ENCODE data around the gene CD8B2. TPM values are rescaled to one million over a fixed set of nuclear protein-coding genes. Genes with fewer than 3 reads are reported as not detected.
"Not testable (repeated sequence)": the region's sequence is repeated elsewhere in the genome, so short reads cannot be mapped to it uniquely, and the experiment has no call there.

CD8B2 gene
- total RNA-seq, 1 donor from 2014 or later = under 0.01 TPM

GRCh38 chr2:106511476-106511901 lies 24.3 kb downstream of the CD8B2 start:
- H3K4me3 ChIP-seq (ENCODE audit: low read length in 3 of 3); H3K4me1 ChIP-seq (ENCODE audit: control insufficient read depth in 3 of 3, insufficient read depth in 3 of 3, low read length in 3 of 3); H3K9me3 ChIP-seq (ENCODE audit: control insufficient read depth in 3 of 3, low read length in 3 of 3); H3K9ac ChIP-seq (ENCODE audit: low read depth in 1 of 3, low read length in 3 of 3); H3K36me3 ChIP-seq (ENCODE audit: control insufficient read depth in 3 of 3, insufficient read depth in 3 of 3, low read length in 3 of 3); H3K27ac ChIP-seq (ENCODE audit: low read depth, low read length); H3K27me3 ChIP-seq (ENCODE audit: control insufficient read depth in 3 of 3, insufficient read depth in 3 of 3, low read length in 3 of 3): not testable (repeated sequence)

- not testable (repeated sequence) for H3K4me1 ChIP-seq (ENCODE audit: control insufficient read depth in 3 of 3, insufficient read depth in 3 of 3, low read length in 3 of 3); H3K36me3 ChIP-seq (ENCODE audit: control insufficient read depth in 3 of 3, insufficient read depth in 3 of 3, low read length in 3 of 3); H3K9me3 ChIP-seq (ENCODE audit: control insufficient read depth in 3 of 3, low read length in 3 of 3); H3K27ac ChIP-seq (ENCODE audit: low read depth, low read length); H3K9ac ChIP-seq (ENCODE audit: low read depth in 1 of 3, low read length in 3 of 3); H3K27me3 ChIP-seq (ENCODE audit: control insufficient read depth in 3 of 3, insufficient read depth in 3 of 3, low read length in 3 of 3); H3K4me3 ChIP-seq (ENCODE audit: low read length in 3 of 3)
These were observed 24.8 kb downstream of the CD8B2 start for GRCh38 chr2:106511934-106512333.

- H3K36me3 ChIP-seq (ENCODE audit: control insufficient read depth in 3 of 3, insufficient read depth in 3 of 3, low read length in 3 of 3); H3K4me3 ChIP-seq (ENCODE audit: low read length in 3 of 3); H3K9me3 ChIP-seq (ENCODE audit: control insufficient read depth in 3 of 3, low read length in 3 of 3); H3K4me1 ChIP-seq (ENCODE audit: control insufficient read depth in 3 of 3, insufficient read depth in 3 of 3, low read length in 3 of 3); H3K27ac ChIP-seq (ENCODE audit: low read depth, low read length); H3K9ac ChIP-seq (ENCODE audit: low read depth in 1 of 3, low read length in 3 of 3); H3K27me3 ChIP-seq (ENCODE audit: control insufficient read depth in 3 of 3, insufficient read depth in 3 of 3, low read length in 3 of 3): not testable (repeated sequence)
These were observed 26.2 kb downstream of the CD8B2 start for GRCh38 chr2:106513391-106513790.

GRCh38 chr2:106514827-106515226 lies 27.7 kb downstream of the CD8B2 start:
- H3K4me3 ChIP-seq (ENCODE audit: low read length in 3 of 3); H3K4me1 ChIP-seq (ENCODE audit: control insufficient read depth in 3 of 3, insufficient read depth in 3 of 3, low read length in 3 of 3); H3K9ac ChIP-seq (ENCODE audit: low read depth in 1 of 3, low read length in 3 of 3); H3K27me3 ChIP-seq (ENCODE audit: control insufficient read depth in 3 of 3, insufficient read depth in 3 of 3, low read length in 3 of 3); H3K27ac ChIP-seq (ENCODE audit: low read depth, low read length); H3K9me3 ChIP-seq (ENCODE audit: control insufficient read depth in 3 of 3, low read length in 3 of 3); H3K36me3 ChIP-seq (ENCODE audit: control insufficient read depth in 3 of 3, insufficient read depth in 3 of 3, low read length in 3 of 3): not testable (repeated sequence)

- H3K4me3 ChIP-seq (ENCODE audit: low read length in 3 of 3) = no peak overlapping the region
- H3K27me3 ChIP-seq (ENCODE audit: control insufficient read depth in 3 of 3, insufficient read depth in 3 of 3, low read length in 3 of 3) = no peaks in the 10 kb centered on the region
- no peak overlapping the region for H3K27ac ChIP-seq (ENCODE audit: low read depth, low read length)
- no peaks in the 10 kb centered on the region for H3K9me3 ChIP-seq (ENCODE audit: control insufficient read depth in 3 of 3, low read length in 3 of 3)
- no peaks in the 10 kb centered on the region for H3K4me1 ChIP-seq (ENCODE audit: control insufficient read depth in 3 of 3, insufficient read depth in 3 of 3, low read length in 3 of 3)
- no peaks in the 10 kb centered on the region for H3K36me3 ChIP-seq (ENCODE audit: control insufficient read depth in 3 of 3, insufficient read depth in 3 of 3, low read length in 3 of 3)
- H3K9ac ChIP-seq (ENCODE audit: low read depth in 1 of 3, low read length in 3 of 3) = no peak overlapping the region
These were observed 29.3 kb downstream of the CD8B2 start for GRCh38 chr2:106516436-106516835.

- Histone ChIP-seq H3K27ac (ENCODE audit: low read depth, low read length) (no peak overlapping the region), H3K4me3 (ENCODE audit: low read length in 3 of 3) (no peak overlapping the region), H3K36me3 (ENCODE audit: control insufficient read depth in 3 of 3, insufficient read depth in 3 of 3, low read length in 3 of 3) (no peaks in the 10 kb centered on the region), H3K27me3 (ENCODE audit: control insufficient read depth in 3 of 3, insufficient read depth in 3 of 3, low read length in 3 of 3) (no peaks in the 10 kb centered on the region), H3K9ac (ENCODE audit: low read depth in 1 of 3, low read length in 3 of 3) (no peak overlapping the region), H3K9me3 (ENCODE audit: control insufficient read depth in 3 of 3, low read length in 3 of 3) (no peaks in the 10 kb centered on the region), H3K4me1 (ENCODE audit: control insufficient read depth in 3 of 3, insufficient read depth in 3 of 3, low read length in 3 of 3) (no peaks in the 10 kb centered on the region)
These were observed 29.7 kb downstream of the CD8B2 start for GRCh38 chr2:106516864-106517263.

- no peaks in the 10 kb centered on the region for H3K36me3 ChIP-seq (ENCODE audit: control insufficient read depth in 3 of 3, insufficient read depth in 3 of 3, low read length in 3 of 3)
- H3K27ac ChIP-seq (ENCODE audit: low read depth, low read length) = no peak overlapping the region
- no peak overlapping the region for H3K4me3 ChIP-seq (ENCODE audit: low read length in 3 of 3)
- H3K4me1 ChIP-seq (ENCODE audit: control insufficient read depth in 3 of 3, insufficient read depth in 3 of 3, low read length in 3 of 3) = no peaks in the 10 kb centered on the region
- H3K9ac ChIP-seq (ENCODE audit: low read depth in 1 of 3, low read length in 3 of 3) = no peak overlapping the region
- no peaks in the 10 kb centered on the region for H3K27me3 ChIP-seq (ENCODE audit: control insufficient read depth in 3 of 3, insufficient read depth in 3 of 3, low read length in 3 of 3)
- H3K9me3 ChIP-seq (ENCODE audit: control insufficient read depth in 3 of 3, low read length in 3 of 3) = no peaks in the 10 kb centered on the region
These were observed 30.2 kb downstream of the CD8B2 start for GRCh38 chr2:106517329-106517728.

- no peaks in the 10 kb centered on the region for H3K27me3 ChIP-seq (ENCODE audit: control insufficient read depth in 3 of 3, insufficient read depth in 3 of 3, low read length in 3 of 3)
- no peak overlapping the region for H3K4me3 ChIP-seq (ENCODE audit: low read length in 3 of 3)
- no peaks in the 10 kb centered on the region for H3K4me1 ChIP-seq (ENCODE audit: control insufficient read depth in 3 of 3, insufficient read depth in 3 of 3, low read length in 3 of 3)
- H3K9ac ChIP-seq (ENCODE audit: low read depth in 1 of 3, low read length in 3 of 3) = no peak overlapping the region
- no peak overlapping the region for H3K27ac ChIP-seq (ENCODE audit: low read depth, low read length)
- H3K36me3 ChIP-seq (ENCODE audit: control insufficient read depth in 3 of 3, insufficient read depth in 3 of 3, low read length in 3 of 3) = no peaks in the 10 kb centered on the region
- H3K9me3 ChIP-seq (ENCODE audit: control insufficient read depth in 3 of 3, low read length in 3 of 3) = no peaks in the 10 kb centered on the region
These were observed 32.6 kb downstream of the CD8B2 start for GRCh38 chr2:106519767-106520166.

GRCh38 chr2:106521016-106521415 lies 33.9 kb downstream of the CD8B2 start:
- Histone ChIP-seq H3K27me3 (ENCODE audit: control insufficient read depth in 3 of 3, insufficient read depth in 3 of 3, low read length in 3 of 3) (no peaks in the 10 kb centered on the region), H3K4me1 (ENCODE audit: control insufficient read depth in 3 of 3, insufficient read depth in 3 of 3, low read length in 3 of 3) (no peaks in the 10 kb centered on the region), H3K27ac (ENCODE audit: low read depth, low read length) (no peak overlapping the region), H3K4me3 (ENCODE audit: low read length in 3 of 3) (no peak overlapping the region), H3K9me3 (ENCODE audit: control insufficient read depth in 3 of 3, low read length in 3 of 3) (no peaks in the 10 kb centered on the region), H3K9ac (ENCODE audit: low read depth in 1 of 3, low read length in 3 of 3) (no peak overlapping the region), H3K36me3 (ENCODE audit: control insufficient read depth in 3 of 3, insufficient read depth in 3 of 3, low read length in 3 of 3) (no peaks in the 10 kb centered on the region)

GRCh38 chr2:106523976-106524665 lies 37.0 kb downstream of the CD8B2 start:
- Histone ChIP-seq H3K27ac (ENCODE audit: low read depth, low read length) (no peak overlapping the region), H3K4me3 (ENCODE audit: low read length in 3 of 3) (no peak overlapping the region), H3K9me3 (ENCODE audit: control insufficient read depth in 3 of 3, low read length in 3 of 3) (no peaks in the 10 kb centered on the region), H3K27me3 (ENCODE audit: control insufficient read depth in 3 of 3, insufficient read depth in 3 of 3, low read length in 3 of 3) (no peaks in the 10 kb centered on the region), H3K36me3 (ENCODE audit: control insufficient read depth in 3 of 3, insufficient read depth in 3 of 3, low read length in 3 of 3) (no peaks in the 10 kb centered on the region), H3K9ac (ENCODE audit: low read depth in 1 of 3, low read length in 3 of 3) (no peak overlapping the region), H3K4me1 (ENCODE audit: control insufficient read depth in 3 of 3, insufficient read depth in 3 of 3, low read length in 3 of 3) (no peaks in the 10 kb centered on the region)

Measured in skeletal muscle tissue (tissue), 4 donors.